Keratinocyte (primary cell): Measurements from ENCODE around the gene DSCAML1. TPM values are rescaled to one million over a fixed set of nuclear protein-coding genes. Genes with fewer than 3 reads are reported as not detected.

Experiments used
- DNase-seq: peaks from one replicate; pipeline ENCODE4 v3.0.0-alpha.2; 2011; ENCODE audit warnings: low read depth, missing footprints, low spot score
- FAIRE-seq: peaks from 2 replicates; lab custom pipeline; 2011; peaks lifted over from hg19 to GRCh38; lab: Jason Lieb, UNC
- H2AFZ ChIP-seq: 2 replicates; pipeline ENCODE4 v1.6.0; 2012; ENCODE audit warnings: low read length, control low read depth, inconsistent platforms; ENCODE audit not compliant: control insufficient read depth
- H3K27ac ChIP-seq: 2 replicates; pipeline ENCODE4 v1.5.1; 2011; ENCODE audit warnings: low read length; ENCODE audit not compliant: control insufficient read depth, insufficient read depth
- H3K27me3 ChIP-seq: 3 replicates; pipeline ENCODE4 v1.6.0; 2011; ENCODE audit warnings: low read length; ENCODE audit not compliant: control insufficient read depth, insufficient read depth; ENCODE audit errors: extremely low read depth
- H3K36me3 ChIP-seq, 2 experiments: 2 replicates in 1 of 2; 3 replicates in 1 of 2; pipeline ENCODE4 v1.5.1; 2011; ENCODE audit warnings: low read length in 2 of 2, mild to moderate bottlenecking in 1 of 2; ENCODE audit not compliant: control insufficient read depth in 2 of 2, insufficient read depth in 2 of 2; ENCODE audit errors: extremely low read depth in 1 of 2
- H3K4me1 ChIP-seq: 3 replicates; pipeline ENCODE4 v1.5.1; 2011; ENCODE audit warnings: low read length; ENCODE audit not compliant: control insufficient read depth, insufficient read depth; ENCODE audit errors: extremely low read depth
- H3K4me2 ChIP-seq: 3 replicates; pipeline ENCODE4 v1.6.0; 2011; ENCODE audit warnings: low read depth, low read length; ENCODE audit not compliant: control insufficient read depth, insufficient read depth; ENCODE audit errors: extremely low read depth
- H3K4me3 ChIP-seq, 3 experiments: fragments of 200-600 bp in 1 of 3; sonication (generic) in 1 of 3; 2 replicates in 2 of 3; 3 replicates in 1 of 3; pipeline ENCODE4 v1.5.1; 2011 to 2016; ENCODE audit warnings: low read length in 3 of 3, mild to moderate bottlenecking in 3 of 3, control low read depth in 2 of 3, inconsistent platforms in 1 of 3, low read depth in 1 of 3, mixed read lengths in 1 of 3, mixed run types in 1 of 3, moderate library complexity in 1 of 3; ENCODE audit not compliant: control insufficient read depth in 2 of 3, insufficient read depth in 2 of 3; ENCODE audit errors: extremely low read depth in 1 of 3
- H3K79me2 ChIP-seq: 2 replicates; pipeline ENCODE4 v1.6.0; 2012; ENCODE audit warnings: low read length; ENCODE audit not compliant: control insufficient read depth, insufficient read depth
- H3K9ac ChIP-seq: 3 replicates; pipeline ENCODE4 v1.6.0; 2011; ENCODE audit warnings: low read length; ENCODE audit not compliant: control insufficient read depth, insufficient read depth; ENCODE audit errors: extremely low read depth
- H3K9me1 ChIP-seq: 3 replicates; pipeline ENCODE4 v1.6.0; 2011; ENCODE audit warnings: low read length; ENCODE audit not compliant: control insufficient read depth, insufficient read depth; ENCODE audit errors: extremely low read depth
- H3K9me3 ChIP-seq: 2 replicates; pipeline ENCODE4 v1.5.1; 2012; ENCODE audit warnings: low read depth, low read length; ENCODE audit not compliant: control insufficient read depth
- H4K20me1 ChIP-seq: 3 replicates; pipeline ENCODE4 v1.6.0; 2011; ENCODE audit warnings: low read length; ENCODE audit not compliant: control insufficient read depth, insufficient read depth; ENCODE audit errors: extremely low read depth
- EZH2 ChIP-seq: IDR thresholded peaks from one replicate; pipeline ENCODE4 v1.6.1; 2012; ENCODE audit warnings: inconsistent platforms, mild to moderate bottlenecking, low read length, moderate library complexity
- dilution Hi-C: fragments of 300-500 bp; cut with MboI; formaldehyde crosslinking; loops from one replicate; pipeline ENCODE4 v1.7.0; 2020; ENCODE audit warnings: low sequenced_read_pairs; ENCODE audit not compliant: extremely low pct_ligation_motif_present
- polyA plus RNA-seq, 5 experiments: library from polyadenylated mRNA; depleted of rRNA in 3 of 5; stranded (reverse) in 3 of 5; stranded (forward) in 1 of 5; unstranded in 1 of 5; fragments of >200 nt; gene quantifications; 1 replicate in 1 of 5; 2 replicates in 3 of 5; 3 replicates in 1 of 5; pipeline versions ENCODE4 v1.2.1 to v1.2.3, GENCODE V29; 2011 to 2012; ENCODE audit warnings: missing spikeins in 2 of 5, low read depth in 1 of 5, low replicate concordance in 1 of 5
- TF ChIP-seq, protein P1 (sequence below), 3 experiments: IDR thresholded peaks in 1 of 3; conservative IDR thresholded peaks in 1 of 3; optimal IDR thresholded peaks in 1 of 3; 2 replicates in 2 of 3; 3 replicates in 1 of 3; pipeline versions ENCODE3 to v1.5.1; 2011; ENCODE audit warnings: low read length in 3 of 3, mild to moderate bottlenecking in 3 of 3, moderate library complexity in 2 of 3, control low read depth in 1 of 3, inconsistent platforms in 1 of 3; ENCODE audit not compliant: insufficient read depth in 2 of 3; ENCODE audit errors: extremely low read depth in 1 of 3

DSCAML1 gene
- polyA plus RNA-seq, 1 donor (not counting 4 experiments of a cell fraction or from before 2014, with no cell fraction given) = not detected

DNA sequence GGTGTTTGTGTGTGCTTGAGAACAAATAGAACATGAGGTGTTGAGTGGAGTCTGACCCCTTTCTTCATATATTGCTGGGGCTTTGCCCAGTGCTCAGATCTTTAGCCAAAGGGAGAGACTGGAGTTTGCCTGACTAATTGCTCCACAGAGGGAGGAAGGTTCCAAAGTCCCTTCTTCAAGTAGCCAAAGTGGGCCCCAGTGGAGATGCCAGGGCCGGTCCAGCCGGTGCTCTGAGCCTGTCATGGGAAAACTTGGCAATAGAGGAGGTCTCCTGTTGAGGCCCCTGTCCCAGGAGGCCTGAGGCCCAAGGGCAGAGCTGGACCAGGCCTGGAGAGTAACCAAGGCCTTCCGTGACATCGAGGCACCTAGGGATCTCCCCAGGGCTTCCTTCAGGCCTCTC lies 112.3 kb downstream of the DSCAML1 start:
- Histone ChIP-seq H3K27me3 (peaks cover 17% of the 10 kb centered on the region), H3K4me3 (no peak overlapping the region), H3K36me3 (no peaks in the 10 kb centered on the region), H3K9me3 (no peaks in the 10 kb centered on the region), H3K79me2 (no peaks in the 10 kb centered on the region), H4K20me1 (no peaks in the 10 kb centered on the region), H3K4me1 (no peaks in the 10 kb centered on the region), H3K4me2 (no peak overlapping the region), H3K9ac (no peak overlapping the region), H3K27ac (no peak overlapping the region), H3K9me1 (no peaks in the 10 kb centered on the region), H2AFZ (no peak overlapping the region)
- DNase-seq = no peak
- TF ChIP-seq EZH2 = no peak
- TF ChIP-seq, protein P1, sequence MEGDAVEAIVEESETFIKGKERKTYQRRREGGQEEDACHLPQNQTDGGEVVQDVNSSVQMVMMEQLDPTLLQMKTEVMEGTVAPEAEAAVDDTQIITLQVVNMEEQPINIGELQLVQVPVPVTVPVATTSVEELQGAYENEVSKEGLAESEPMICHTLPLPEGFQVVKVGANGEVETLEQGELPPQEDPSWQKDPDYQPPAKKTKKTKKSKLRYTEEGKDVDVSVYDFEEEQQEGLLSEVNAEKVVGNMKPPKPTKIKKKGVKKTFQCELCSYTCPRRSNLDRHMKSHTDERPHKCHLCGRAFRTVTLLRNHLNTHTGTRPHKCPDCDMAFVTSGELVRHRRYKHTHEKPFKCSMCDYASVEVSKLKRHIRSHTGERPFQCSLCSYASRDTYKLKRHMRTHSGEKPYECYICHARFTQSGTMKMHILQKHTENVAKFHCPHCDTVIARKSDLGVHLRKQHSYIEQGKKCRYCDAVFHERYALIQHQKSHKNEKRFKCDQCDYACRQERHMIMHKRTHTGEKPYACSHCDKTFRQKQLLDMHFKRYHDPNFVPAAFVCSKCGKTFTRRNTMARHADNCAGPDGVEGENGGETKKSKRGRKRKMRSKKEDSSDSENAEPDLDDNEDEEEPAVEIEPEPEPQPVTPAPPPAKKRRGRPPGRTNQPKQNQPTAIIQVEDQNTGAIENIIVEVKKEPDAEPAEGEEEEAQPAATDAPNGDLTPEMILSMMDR (optimal IDR thresholded peaks at IDR 0.05 in 1 of 3, IDR thresholded peaks at IDR 0.05 in 1 of 3, conservative IDR thresholded peaks at IDR 0.05 in 1 of 3; ENCODE audit: extremely low read depth in 1 of 3, insufficient read depth in 2 of 3, low read length in 3 of 3) = no peak
- dilution Hi-C loops = no loop called here
- no peak for FAIRE-seq

DNA sequence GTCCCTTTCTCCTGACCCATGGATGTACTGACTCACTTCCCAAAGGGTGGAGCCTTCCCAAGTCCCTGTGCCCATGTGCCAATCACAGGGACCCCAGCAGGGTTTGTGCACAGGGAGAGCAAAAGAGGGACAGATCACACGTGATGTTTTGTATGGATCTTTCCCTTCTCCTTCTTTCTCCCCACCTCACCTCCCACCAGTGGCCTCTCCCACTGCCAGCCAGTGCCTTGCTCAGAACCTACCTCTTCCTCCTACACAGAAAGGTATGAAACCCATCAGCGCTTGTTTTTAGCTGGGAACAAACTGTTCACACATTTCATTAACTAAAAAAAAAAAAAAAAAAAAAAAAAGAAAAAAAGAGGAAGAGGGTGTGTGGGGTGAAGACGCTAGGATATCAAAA lies 112.9 kb downstream of the DSCAML1 start:
- no peak overlapping the region for H3K9ac ChIP-seq
- H3K27me3 ChIP-seq = peaks cover 18% of the 10 kb centered on the region
- H4K20me1 ChIP-seq = no peaks in the 10 kb centered on the region
- H3K27ac ChIP-seq = no peak overlapping the region
- no peak overlapping the region for H2AFZ ChIP-seq
- no peaks in the 10 kb centered on the region for H3K36me3 ChIP-seq
- no peaks in the 10 kb centered on the region for H3K4me1 ChIP-seq
- H3K9me3 ChIP-seq = no peaks in the 10 kb centered on the region
- no peak overlapping the region for H3K4me2 ChIP-seq
- no peaks in the 10 kb centered on the region for H3K9me1 ChIP-seq
- no peaks in the 10 kb centered on the region for H3K79me2 ChIP-seq
- no peak overlapping the region for H3K4me3 ChIP-seq
- TF ChIP-seq, protein P1 (optimal IDR thresholded peaks at IDR 0.05 in 1 of 3, IDR thresholded peaks at IDR 0.05 in 1 of 3, conservative IDR thresholded peaks at IDR 0.05 in 1 of 3; ENCODE audit: extremely low read depth in 1 of 3, insufficient read depth in 2 of 3, low read length in 3 of 3) = no peak
- TF ChIP-seq EZH2 = no peak
- DNase-seq (no peak), FAIRE-seq (no peak)
- dilution Hi-C loops = no loop called here
